HEK293 (cell line): ENCODE measurements around the gene GPN3.
A peak's percentile ranks its signal among the peaks of the same experiment; 100 is the strongest.

Experiments used
- YY1 ChIP-seq: fragments of 450-650 bp; formaldehyde crosslinking; IDR thresholded peaks from 2 replicates; pipeline ENCODE4 v1.5.1; 2018; ENCODE audit warnings: missing biosample characterization, missing genetic modification characterization
- ZBTB8A ChIP-seq: fragments of 450-650 bp; formaldehyde crosslinking; IDR thresholded peaks from 2 replicates; pipeline ENCODE4 v1.5.1; 2016; ENCODE audit warnings: missing biosample characterization, missing genetic modification characterization
- ZFHX2 ChIP-seq: fragments of 450-650 bp; formaldehyde crosslinking; conservative IDR thresholded peaks from 2 replicates; pipeline ENCODE4 v1.5.1; 2016; ENCODE audit warnings: missing biosample characterization, missing genetic modification characterization
- ZNF146 ChIP-seq: fragments of 450-650 bp; formaldehyde crosslinking; IDR thresholded peaks from 2 replicates; pipeline ENCODE4 v1.5.1; 2016; ENCODE audit warnings: missing biosample characterization, missing genetic modification characterization
- ZNF169 ChIP-seq: fragments of 450-650 bp; formaldehyde crosslinking; IDR thresholded peaks from 2 replicates; pipeline ENCODE4 v1.5.1; 2016; ENCODE audit warnings: missing biosample characterization, missing genetic modification characterization
- ZNF184 ChIP-seq: fragments of 450-650 bp; IDR thresholded peaks from 2 replicates; pipeline ENCODE4 v1.5.1; 2018; ENCODE audit warnings: missing biosample characterization, mild to moderate bottlenecking, missing genetic modification characterization
- ZNF266 ChIP-seq: fragments of 450-650 bp; formaldehyde crosslinking; IDR thresholded peaks from 2 replicates; pipeline ENCODE4 v1.5.1; 2016; ENCODE audit warnings: missing biosample characterization, missing genetic modification characterization, low read depth
- ZNF274 ChIP-seq, 2 experiments: fragments of 200-500 bp in 1 of 2; fragments of 450-650 bp in 1 of 2; sonication (Bioruptor generic) in 1 of 2; formaldehyde crosslinking in 1 of 2; IDR thresholded peaks; 2 replicates each; pipeline versions ENCODE4 v1.5.1 to v1.6.1; 2014 to 2016; ENCODE audit warnings: borderline replicate concordance in 1 of 2, inconsistent platforms in 1 of 2, low read length in 1 of 2, missing biosample characterization in 1 of 2, missing genetic modification characterization in 1 of 2
- ZNF514 ChIP-seq: fragments of 450-650 bp; formaldehyde crosslinking; IDR thresholded peaks from 2 replicates; pipeline ENCODE4 v1.5.1; 2016; ENCODE audit warnings: missing biosample characterization, missing genetic modification characterization
- ZNF560 ChIP-seq: fragments of 450-650 bp; formaldehyde crosslinking; IDR thresholded peaks from 2 replicates; pipeline ENCODE4 v1.5.1; 2017; ENCODE audit warnings: missing biosample characterization, missing genetic modification characterization, borderline replicate concordance
- ZNF571 ChIP-seq: fragments of 450-650 bp; formaldehyde crosslinking; IDR thresholded peaks from 2 replicates; pipeline ENCODE4 v1.5.0; 2017; ENCODE audit warnings: missing biosample characterization, missing genetic modification characterization
- ZNF664 ChIP-seq: fragments of 450-650 bp; formaldehyde crosslinking; IDR thresholded peaks from 2 replicates; pipeline ENCODE4 v1.5.1; 2016; ENCODE audit warnings: missing biosample characterization, missing genetic modification characterization
- TF ChIP-seq, protein P1 (sequence below): fragments of 450-650 bp; formaldehyde crosslinking; IDR thresholded peaks from 2 replicates; pipeline ENCODE4 v1.5.1; 2016; ENCODE audit warnings: missing biosample characterization, missing genetic modification characterization
- TF ChIP-seq, protein P2 (sequence below): fragments of 450-650 bp; formaldehyde crosslinking; optimal IDR thresholded peaks from 2 replicates; pipeline ENCODE3; 2016; ENCODE audit warnings: missing biosample characterization, mild to moderate bottlenecking, missing genetic modification characterization

DNA sequence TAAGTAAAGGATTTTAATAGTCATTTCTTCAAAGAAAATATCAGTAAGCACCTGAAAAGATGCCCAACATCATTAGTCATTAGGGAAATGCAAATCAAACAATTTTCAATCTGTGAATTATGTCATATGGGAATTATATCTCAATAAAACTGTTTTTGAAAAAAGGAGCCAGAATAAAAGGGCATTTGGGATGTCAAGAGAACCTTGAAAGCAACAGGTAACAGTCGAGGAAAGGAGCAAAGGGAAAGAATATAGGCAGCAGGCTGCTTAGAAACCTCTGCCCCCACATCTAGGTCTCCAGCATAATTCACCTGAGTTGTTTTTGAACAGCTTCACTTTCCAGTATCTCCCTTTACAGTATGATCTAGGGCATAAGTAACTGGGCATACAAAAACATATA is 46.3 kb upstream of the GPN3 start:
- peak; percentile 47; the same call in 1 of the 2 replicates for TF ChIP-seq ZNF664 (tag by site-specific recombination)
- TF ChIP-seq, protein P1, sequence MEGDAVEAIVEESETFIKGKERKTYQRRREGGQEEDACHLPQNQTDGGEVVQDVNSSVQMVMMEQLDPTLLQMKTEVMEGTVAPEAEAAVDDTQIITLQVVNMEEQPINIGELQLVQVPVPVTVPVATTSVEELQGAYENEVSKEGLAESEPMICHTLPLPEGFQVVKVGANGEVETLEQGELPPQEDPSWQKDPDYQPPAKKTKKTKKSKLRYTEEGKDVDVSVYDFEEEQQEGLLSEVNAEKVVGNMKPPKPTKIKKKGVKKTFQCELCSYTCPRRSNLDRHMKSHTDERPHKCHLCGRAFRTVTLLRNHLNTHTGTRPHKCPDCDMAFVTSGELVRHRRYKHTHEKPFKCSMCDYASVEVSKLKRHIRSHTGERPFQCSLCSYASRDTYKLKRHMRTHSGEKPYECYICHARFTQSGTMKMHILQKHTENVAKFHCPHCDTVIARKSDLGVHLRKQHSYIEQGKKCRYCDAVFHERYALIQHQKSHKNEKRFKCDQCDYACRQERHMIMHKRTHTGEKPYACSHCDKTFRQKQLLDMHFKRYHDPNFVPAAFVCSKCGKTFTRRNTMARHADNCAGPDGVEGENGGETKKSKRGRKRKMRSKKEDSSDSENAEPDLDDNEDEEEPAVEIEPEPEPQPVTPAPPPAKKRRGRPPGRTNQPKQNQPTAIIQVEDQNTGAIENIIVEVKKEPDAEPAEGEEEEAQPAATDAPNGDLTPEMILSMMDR (tag by site-specific recombination): no peak
- no peak for TF ChIP-seq ZNF560 (tag by site-specific recombination)
- TF ChIP-seq, protein P2, sequence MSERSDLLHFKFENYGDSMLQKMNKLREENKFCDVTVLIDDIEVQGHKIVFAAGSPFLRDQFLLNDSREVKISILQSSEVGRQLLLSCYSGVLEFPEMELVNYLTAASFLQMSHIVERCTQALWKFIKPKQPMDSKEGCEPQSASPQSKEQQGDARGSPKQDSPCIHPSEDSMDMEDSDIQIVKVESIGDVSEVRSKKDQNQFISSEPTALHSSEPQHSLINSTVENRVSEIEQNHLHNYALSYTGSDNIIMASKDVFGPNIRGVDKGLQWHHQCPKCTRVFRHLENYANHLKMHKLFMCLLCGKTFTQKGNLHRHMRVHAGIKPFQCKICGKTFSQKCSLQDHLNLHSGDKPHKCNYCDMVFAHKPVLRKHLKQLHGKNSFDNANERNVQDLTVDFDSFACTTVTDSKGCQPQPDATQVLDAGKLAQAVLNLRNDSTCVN: no peak
- TF ChIP-seq ZNF146 (tag by site-specific recombination): no peak
- TF ChIP-seq YY1 (tag by site-specific recombination): no peak
- TF ChIP-seq ZBTB8A: no peak
- no peak for TF ChIP-seq ZFHX2 (tag by site-specific recombination)
- TF ChIP-seq ZNF169 (tag by site-specific recombination): no peak
- TF ChIP-seq ZNF571 (tag by site-specific recombination): no peak
- TF ChIP-seq ZNF514 (tag by site-specific recombination): no peak
- TF ChIP-seq ZNF184: no peak
- TF ChIP-seq ZNF266 (tag by site-specific recombination): no peak
- no peak for TF ChIP-seq ZNF274 (IDR thresholded peaks at IDR 0.05; ENCODE audit: low read length)
- no peak for TF ChIP-seq ZNF274 (tag by site-specific recombination; IDR thresholded peaks at IDR 0.05; ENCODE audit: borderline replicate concordance)
